Activated naive CD4-positive, alpha-beta T cell treated with anti-CD3 and anti-CD28 coated beads for 36 hours (primary cell): ENCODE measurements around the gene DDAH1. TPM values are rescaled to one million over a fixed set of nuclear protein-coding genes. Genes with fewer than 3 reads are reported as not detected.

Experiments used
- CTCF ChIA-PET: fragments of 350-600 bp; sonication (Branson Sonifier 250); formaldehyde crosslinking; loops from one replicate; lab custom pipeline; 2021; ENCODE audit warnings: antibody characterized with exemption; lab: Charles Lee
- DNase-seq: peaks from one replicate; pipeline ENCODE4 v3.0.0-alpha.2; 2020
- H3K27ac Mint-ChIP-seq: one replicate; pipeline ENCODE4 v1.8.0; 2021; ENCODE audit warnings: mild to moderate bottlenecking, mixed read lengths
- H3K27me3 Mint-ChIP-seq: one replicate; pipeline ENCODE4 v1.8.0; 2021; ENCODE audit warnings: low read depth, mixed read lengths
- H3K36me3 Mint-ChIP-seq: one replicate; pipeline ENCODE4 v1.8.0; 2021; ENCODE audit warnings: low read depth, mixed read lengths
- H3K4me1 Mint-ChIP-seq: one replicate; pipeline ENCODE4 v1.8.0; 2021; ENCODE audit warnings: low read depth, mixed read lengths
- H3K4me3 Mint-ChIP-seq: one replicate; pipeline ENCODE4 v1.8.0; 2021; ENCODE audit warnings: mild to moderate bottlenecking, moderate library complexity, mixed read lengths
- H3K9me3 Mint-ChIP-seq: one replicate; pipeline ENCODE4 v1.8.0; 2021; ENCODE audit warnings: mixed read lengths
- intact Hi-C: fragments of 100-400 bp; cut with micrococcal nuclease; formaldehyde crosslinking; loops from one replicate; pipeline ENCODE4 v1.15.1; 2023
- total RNA-seq, 2 experiments: library from RNA; stranded (reverse); gene quantifications; one replicate each; pipeline ENCODE4 v1.2.3, GENCODE V29; 2021

Gene DDAH1
- total RNA-seq, 2 experiments from 2014 or later: not detected

DNA sequence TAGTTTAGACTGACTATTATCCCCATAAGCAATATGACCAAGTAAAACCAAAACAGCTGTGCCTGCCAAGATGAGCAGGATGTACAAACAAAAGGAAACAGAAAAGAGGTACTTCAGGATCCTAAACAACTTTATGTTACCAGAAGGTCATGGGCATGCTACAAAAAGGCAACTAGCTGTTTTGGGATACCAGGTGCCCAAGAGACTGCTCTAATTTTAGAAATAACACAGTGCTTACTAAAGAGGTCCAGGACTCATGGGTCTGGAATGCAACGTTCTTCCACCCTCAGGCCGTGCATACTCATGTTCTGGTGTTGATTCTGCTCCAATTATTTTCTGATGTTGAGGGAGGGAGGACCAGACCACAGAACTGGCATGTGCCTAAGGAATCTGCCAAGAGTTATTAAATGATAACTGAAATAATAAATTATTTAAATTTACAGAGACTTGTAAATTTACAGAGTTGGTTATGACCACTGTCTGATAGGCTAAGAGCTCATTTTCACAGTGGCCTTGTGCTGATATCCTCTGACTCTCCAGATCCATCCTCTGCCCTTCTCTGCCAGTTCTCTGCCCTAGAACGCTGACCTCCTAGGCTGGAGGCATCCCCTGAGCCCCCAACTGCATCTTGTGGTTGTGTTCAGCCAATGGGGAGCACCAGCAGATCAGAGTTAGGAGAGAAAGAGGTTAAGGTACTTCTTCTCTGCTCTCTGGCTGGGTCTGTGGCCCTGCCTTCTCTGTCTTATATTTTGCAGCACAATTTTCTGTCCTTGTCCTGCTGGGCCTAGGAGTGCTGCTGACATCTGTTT, 150.9 kb downstream of the DDAH1 start:
- Mint-ChIP-seq H3K27me3 (peaks cover 29% of the 10 kb centered on the region), H3K27ac (no peak overlapping the region), H3K4me1 (no peaks in the 10 kb centered on the region), H3K9me3 (no peaks in the 10 kb centered on the region), H3K36me3 (no peaks in the 10 kb centered on the region), H3K4me3 (no peak overlapping the region)
- DNase-seq: no peak
- CTCF ChIA-PET: no interaction called here
- intact Hi-C loops: no loop called here

DNA sequence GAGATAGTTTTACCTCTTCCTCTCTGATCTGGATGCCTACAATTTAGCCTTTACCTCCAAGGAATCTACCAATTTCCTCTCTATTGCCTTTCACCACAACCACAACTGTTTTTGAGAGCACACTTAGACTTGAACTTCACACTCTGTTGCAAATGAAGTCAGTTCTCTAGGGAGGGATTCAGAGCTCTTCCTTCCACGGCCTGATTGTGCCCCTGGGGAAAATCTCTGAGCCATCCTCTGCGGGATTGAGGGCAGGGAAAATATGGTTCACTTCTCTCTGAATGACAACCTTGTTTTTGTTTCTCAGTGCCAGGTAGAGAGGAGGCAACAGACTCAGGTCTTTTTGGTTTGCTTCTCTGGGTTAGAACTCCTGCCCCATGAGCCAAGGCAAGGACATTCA, 153.1 kb downstream of the DDAH1 start:
- Mint-ChIP-seq H3K4me3 (no peak overlapping the region), H3K36me3 (no peaks in the 10 kb centered on the region), H3K27ac (no peak overlapping the region), H3K9me3 (no peaks in the 10 kb centered on the region), H3K4me1 (peaks cover 4% of the 10 kb centered on the region), H3K27me3 (peaks cover 28% of the 10 kb centered on the region)
- CTCF ChIA-PET: no interaction called here
- intact Hi-C loops: no loop called here
- no peak for DNase-seq

GRCh38 chr1:85308833-85309350, 156.1 kb downstream of the DDAH1 start:
- Mint-ChIP-seq H3K4me3 (no peak overlapping the region), H3K9me3 (no peaks in the 10 kb centered on the region), H3K27me3 (peaks cover 26% of the 10 kb centered on the region), H3K4me1 (peaks cover 4% of the 10 kb centered on the region), H3K27ac (no peak overlapping the region), H3K36me3 (no peaks in the 10 kb centered on the region)
- intact Hi-C loops: loop anchor here (1.0 to 10.0 kb wide), 6 partner anchors 153 to 709 kb away; no protein-coding TSS in a partner anchor
- DNase-seq: no peak
- CTCF ChIA-PET: interaction anchor here (0.6 to 1.6 kb wide), 10 partner anchors 28 to 710 kb away, joined by 3 to 5 read pairs (median 3); no protein-coding TSS in a partner anchor

GRCh38 chr1:85307987-85308832, 156.7 kb downstream of the DDAH1 start:
- peaks cover 4% of the 10 kb centered on the region for H3K4me1 Mint-ChIP-seq
- no peak overlapping the region for H3K4me3 Mint-ChIP-seq
- no peaks in the 10 kb centered on the region for H3K36me3 Mint-ChIP-seq
- CTCF ChIA-PET: interaction anchor here (0.6 to 1.6 kb wide), 14 partner anchors 29 to 728 kb away, joined by 3 to 5 read pairs (median 3); no protein-coding TSS in a partner anchor
- intact Hi-C loops: loop anchor here (1.0 to 10.0 kb wide), 6 partner anchors 154 to 710 kb away; no protein-coding TSS in a partner anchor
- H3K27ac Mint-ChIP-seq: no peak overlapping the region
- no peaks in the 10 kb centered on the region for H3K9me3 Mint-ChIP-seq
- H3K27me3 Mint-ChIP-seq: peaks cover 26% of the 10 kb centered on the region
- peak; percentile 80 for DNase-seq

- Mint-ChIP-seq H3K36me3 (no peaks in the 10 kb centered on the region), H3K4me1 (peaks cover 4% of the 10 kb centered on the region), H3K27me3 (peaks cover 18% of the 10 kb centered on the region), H3K4me3 (no peak overlapping the region), H3K27ac (no peak overlapping the region), H3K9me3 (no peaks in the 10 kb centered on the region)
- no peak for DNase-seq
- intact Hi-C loops: loop anchor here (5.0 to 10.0 kb wide), 2 partner anchors 156 to 579 kb away; no protein-coding TSS in a partner anchor
- CTCF ChIA-PET: no interaction called here
Measured at GRCh38 chr1:85306236-85306635, 158.7 kb downstream of the DDAH1 start.

DNA sequence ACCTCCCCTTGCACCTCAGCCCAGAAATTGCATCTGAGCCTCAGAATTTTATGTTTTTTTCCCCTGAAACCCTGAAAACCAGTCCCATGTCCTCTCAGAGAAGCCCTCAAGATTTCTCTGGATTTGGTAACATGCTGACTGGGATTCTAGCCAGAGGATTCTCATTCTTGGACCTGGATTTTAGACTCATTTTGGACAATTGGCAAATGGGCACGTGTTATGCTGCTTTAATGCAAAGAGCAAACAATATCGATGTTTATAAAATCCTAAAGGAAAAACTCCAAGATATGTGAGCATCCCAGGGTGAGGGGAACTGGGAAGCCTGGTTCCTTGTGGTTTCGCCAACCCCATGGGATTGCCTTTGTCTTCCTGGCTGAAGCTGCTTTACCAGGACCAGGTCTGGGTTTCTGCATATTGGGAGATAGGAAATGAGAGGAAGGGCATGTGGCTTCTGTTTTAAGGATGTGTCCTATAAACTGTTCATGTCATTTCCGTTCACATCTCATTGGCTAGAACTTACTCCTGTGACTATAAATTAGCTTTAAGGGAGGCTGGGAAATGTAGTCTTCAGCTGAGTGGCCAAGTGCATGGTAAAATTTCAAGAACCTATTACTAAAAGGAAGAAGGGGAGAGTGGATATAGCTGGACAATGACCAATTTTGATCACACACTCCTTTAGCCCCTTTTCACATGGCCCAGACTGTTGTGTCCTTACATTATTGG, 161.4 kb downstream of the DDAH1 start:
- Mint-ChIP-seq H3K27me3 (peaks cover 12% of the 10 kb centered on the region), H3K27ac (no peak overlapping the region), H3K4me1 (peaks cover 7% of the 10 kb centered on the region), H3K4me3 (no peak overlapping the region), H3K9me3 (no peaks in the 10 kb centered on the region), H3K36me3 (no peaks in the 10 kb centered on the region)
- no peak for DNase-seq
- intact Hi-C loops: loop anchor here (10.0 kb wide), 1 partner anchor 581 kb away; no protein-coding TSS in a partner anchor
- CTCF ChIA-PET: interaction anchor here (0.6 kb wide), 1 partner anchor 1065 kb away, joined by 3 read pairs; no protein-coding TSS in a partner anchor

GRCh38 chr1:85300140-85300539, 164.8 kb downstream of the DDAH1 start:
- CTCF ChIA-PET: no interaction called here
- no peak overlapping the region for H3K4me3 Mint-ChIP-seq

GRCh38 chr1:85297855-85298629, 166.9 kb downstream of the DDAH1 start:
- intact Hi-C loops: loop anchor here (1.0 to 5.0 kb wide), 5 partner anchors 9 to 444 kb away; partner anchors contain the start of genes BCL10 and ZNHIT6
- DNase-seq: peak; percentile 83
- H3K4me3 Mint-ChIP-seq: peak overlapping the region; percentile 8
- no peaks in the 10 kb centered on the region for H3K36me3 Mint-ChIP-seq
- peaks cover 8% of the 10 kb centered on the region for H3K27me3 Mint-ChIP-seq
- H3K4me1 Mint-ChIP-seq: peaks cover 19% of the 10 kb centered on the region
- no peaks in the 10 kb centered on the region for H3K9me3 Mint-ChIP-seq
- peak overlapping the region; percentile 28 for H3K27ac Mint-ChIP-seq
- CTCF ChIA-PET: no interaction called here

More at GRCh38 chr1:85300140-85300539, 164.8 kb downstream of the DDAH1 start:
- no peak for DNase-seq
- intact Hi-C loops: loop anchor here (10.0 kb wide), 1 partner anchor 585 kb away; no protein-coding TSS in a partner anchor
- no peak overlapping the region for H3K27ac Mint-ChIP-seq
- H3K4me1 Mint-ChIP-seq: peaks cover 19% of the 10 kb centered on the region
- H3K9me3 Mint-ChIP-seq: no peaks in the 10 kb centered on the region
- H3K27me3 Mint-ChIP-seq: peaks cover 8% of the 10 kb centered on the region
- H3K36me3 Mint-ChIP-seq: no peaks in the 10 kb centered on the region

DNA sequence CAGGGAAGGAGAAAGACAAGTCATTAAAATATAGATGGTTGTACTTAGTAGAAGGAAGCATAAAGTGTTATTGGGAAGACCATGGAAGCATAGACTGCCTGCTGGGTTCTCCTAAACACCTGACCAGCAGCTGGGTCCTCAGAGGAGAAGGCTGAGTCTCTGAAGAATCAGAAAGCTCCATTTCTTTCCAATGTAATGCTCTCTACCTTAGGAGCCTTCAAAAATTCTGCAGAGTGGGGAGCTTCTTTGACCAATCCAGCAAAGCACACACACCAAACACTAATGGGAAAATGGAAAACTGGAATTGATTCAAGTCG, 167.5 kb downstream of the DDAH1 start:
- Mint-ChIP-seq H3K4me1 (peaks cover 19% of the 10 kb centered on the region), H3K4me3 (no peak overlapping the region), H3K27me3 (peaks cover 13% of the 10 kb centered on the region), H3K27ac (no peak overlapping the region), H3K9me3 (no peaks in the 10 kb centered on the region), H3K36me3 (no peaks in the 10 kb centered on the region)
- DNase-seq: no peak
- CTCF ChIA-PET: interaction anchor here (0.6 kb wide), 1 partner anchor 38 kb away, joined by 3 read pairs; the partner anchor contains the start of gene C1orf52
- intact Hi-C loops: loop anchor here (5.0 kb wide), 1 partner anchor 410 kb away; the partner anchor contains the start of gene ZNHIT6

- CTCF ChIA-PET: interaction anchor here (0.5 to 0.6 kb wide), 2 partner anchors 38 to 163 kb away, joined by 3 to 7 read pairs; partner anchors contain the start of gene C1orf52
- intact Hi-C loops: loop anchor here (5.0 kb wide), 1 partner anchor 410 kb away; the partner anchor contains the start of gene ZNHIT6
- peaks cover 19% of the 10 kb centered on the region for H3K4me1 Mint-ChIP-seq
- no peak overlapping the region for H3K27ac Mint-ChIP-seq
- peaks cover 15% of the 10 kb centered on the region for H3K27me3 Mint-ChIP-seq
- H3K9me3 Mint-ChIP-seq: no peaks in the 10 kb centered on the region
- H3K36me3 Mint-ChIP-seq: no peaks in the 10 kb centered on the region
- H3K4me3 Mint-ChIP-seq: no peak overlapping the region
- no peak for DNase-seq
Measured at GRCh38 chr1:85296980-85297379, 168.0 kb downstream of the DDAH1 start.

DNA sequence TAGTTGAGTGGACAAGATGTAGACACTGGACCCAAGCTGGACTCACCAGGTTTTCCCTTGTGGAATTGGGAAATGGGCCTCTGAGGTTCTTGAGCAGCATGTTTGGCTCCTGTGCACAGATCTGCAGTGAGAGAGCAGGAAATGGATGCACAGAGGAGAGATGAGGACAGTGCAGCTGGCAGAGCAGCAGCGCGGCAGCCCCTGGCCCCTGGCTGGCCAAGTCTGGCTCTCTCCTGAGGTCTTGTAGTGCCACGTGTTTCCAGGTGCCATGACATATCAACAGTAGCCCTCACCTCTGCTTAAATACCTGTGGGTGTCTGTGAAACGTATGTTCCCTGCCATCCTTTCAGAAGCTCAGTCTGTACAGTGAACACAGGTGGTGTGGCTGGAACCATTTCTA, 169.3 kb downstream of the DDAH1 start:
- H3K4me3 Mint-ChIP-seq: no peak overlapping the region
- no peak overlapping the region for H3K27ac Mint-ChIP-seq
- peaks cover 12% of the 10 kb centered on the region for H3K27me3 Mint-ChIP-seq
- intact Hi-C loops: loop anchor here (5.0 kb wide), 1 partner anchor 412 kb away; the partner anchor contains the start of gene ZNHIT6
- no peak for DNase-seq
- H3K9me3 Mint-ChIP-seq: no peaks in the 10 kb centered on the region
- peaks cover 19% of the 10 kb centered on the region for H3K4me1 Mint-ChIP-seq
- no peaks in the 10 kb centered on the region for H3K36me3 Mint-ChIP-seq
- CTCF ChIA-PET: interaction anchor here (1.1 kb wide), 1 partner anchor 14 kb away, joined by 3 read pairs; no protein-coding TSS in a partner anchor
